Right lobe of liver (tissue), 4 donors: ENCODE results near the gene ACER3.

Experiments
- CTCF ChIP-seq, 4 donors: fragments of 200-600 bp in 3 of 4; fragments of 450-650 bp in 1 of 4; IDR thresholded peaks; one replicate each; pipeline versions ENCODE4 v1.5.1 to v1.8.0; 2016 to 2022; ENCODE audit warnings: antibody characterized with exemption in 4 of 4, mild to moderate bottlenecking in 2 of 4
- POLR2A ChIP-seq: fragments of 450-650 bp; IDR thresholded peaks from one replicate; pipeline ENCODE4 v1.6.1; 2017; ENCODE audit warnings: antibody characterized with exemption, mild to moderate bottlenecking
- donor health status: DM: no; HTN: no; CAD: no.
- donor health status: DM: no; HTN: no; CAD: no.
- donor health status: DM: no; HTN: yes; CAD: no.

- no peak for TF ChIP-seq CTCF (IDR thresholded peaks at IDR 0.05)
- TF ChIP-seq POLR2A = no peak
These were observed 198.2 kb downstream of the ACER3 start for GRCh38 chr11:77058900-77059299.
